Activated T-cell treated with anti-CD3 and anti-CD28 coated beads, Interleukin-2, amount 50 U/mL, for 4 hours (primary cell): ENCODE results near the gene CDK2AP2. TPM values are rescaled to one million over a fixed set of nuclear protein-coding genes. Genes with fewer than 3 reads are reported as not detected.
A peak's percentile ranks its signal among the peaks of the same experiment; 100 is the strongest.
"Not testable (repeated sequence)": the region's sequence is repeated elsewhere in the genome, so short reads cannot be mapped to it uniquely, and the experiment has no call there.

ENCODE experiments used
- ATAC-seq, 2 donors: fragments of 200-7000 bp; cut with Tn5 transposase; one replicate each; pipeline ENCODE4 v1.10.0; 2021
- DNase-seq: peaks from one replicate; pipeline ENCODE4 v3.0.0-alpha.2; 2020
- H3K27me3 Mint-ChIP-seq: one replicate; pipeline ENCODE4 v1.8.0; 2021; ENCODE audit warnings: low read depth, mixed read lengths
- H3K36me3 Mint-ChIP-seq: one replicate; pipeline ENCODE4 v1.8.0; 2022; ENCODE audit warnings: mixed read lengths; ENCODE audit not compliant: insufficient read depth
- H3K4me1 Mint-ChIP-seq: one replicate; pipeline ENCODE4 v1.8.0; 2021; ENCODE audit warnings: low read depth, mixed read lengths
- H3K4me3 Mint-ChIP-seq: one replicate; pipeline ENCODE4 v1.8.0; 2021; ENCODE audit warnings: mild to moderate bottlenecking, moderate library complexity, mixed read lengths
- H3K9me3 Mint-ChIP-seq: one replicate; pipeline ENCODE4 v1.8.0; 2021; ENCODE audit warnings: mixed read lengths
- total RNA-seq, 3 donors: library from RNA; stranded (reverse); gene quantifications; one replicate each; pipeline ENCODE4 v1.2.1, GENCODE V29; 2021

CDK2AP2 gene
- total RNA-seq, 3 donors from 2014 or later = 79.1 to 89.1 (median 86.2) TPM

GRCh38 chr11:67482275-67482826 lies 25.6 kb downstream of the CDK2AP2 start:
- peak; percentile 0 for ATAC-seq

DNA sequence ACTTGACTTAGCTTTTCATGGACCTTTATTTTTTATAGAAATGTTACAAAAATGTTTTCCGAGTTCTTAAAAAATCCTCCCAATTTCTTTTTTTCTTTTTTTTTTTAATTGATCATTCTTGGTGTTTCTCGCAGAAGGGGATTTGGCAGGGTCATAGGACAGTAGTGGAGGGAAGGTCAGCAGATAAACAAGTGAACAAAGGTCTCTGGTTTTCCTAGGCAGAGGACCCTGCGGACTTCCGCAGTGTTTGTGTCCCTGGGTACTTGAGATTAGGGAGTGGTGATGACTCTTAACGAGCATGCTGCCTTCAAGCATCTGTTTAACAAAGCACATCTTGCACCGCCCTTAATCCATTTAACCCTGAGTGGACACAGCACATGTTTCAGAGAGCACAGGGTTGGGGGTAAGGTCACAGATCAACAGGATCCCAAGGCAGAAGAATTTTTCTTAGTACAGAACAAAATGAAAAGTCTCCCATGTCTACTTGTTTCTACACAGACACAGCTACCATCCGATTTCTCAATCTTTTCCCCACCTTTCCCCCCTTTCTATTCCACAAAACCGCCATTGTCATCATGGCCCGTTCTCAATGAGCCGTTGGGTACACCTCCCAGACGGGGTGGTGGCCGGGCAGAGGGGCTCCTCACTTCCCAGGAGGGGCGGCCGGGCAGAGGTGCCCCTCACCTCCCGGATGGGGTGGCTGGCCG lies 30.5 kb downstream of the CDK2AP2 start:
- H3K9me3 Mint-ChIP-seq, H3K27me3 Mint-ChIP-seq, ATAC-seq: not testable (repeated sequence)

More at GRCh38 chr11:67482275-67482826, 25.6 kb downstream of the CDK2AP2 start:
- Mint-ChIP-seq H3K4me3 (peak overlapping the region; percentile 98), H3K9me3 (no peaks in the 10 kb centered on the region), H3K36me3 (peaks cover 9% of the 10 kb centered on the region), H3K27me3 (no peaks in the 10 kb centered on the region), H3K4me1 (peaks cover 46% of the 10 kb centered on the region)
- no peak for DNase-seq

GRCh38 chr11:67476692-67477091 lies 31.3 kb downstream of the CDK2AP2 start:
- not testable (repeated sequence) for ATAC-seq, H3K4me1 Mint-ChIP-seq, H3K27me3 Mint-ChIP-seq, DNase-seq, H3K36me3 Mint-ChIP-seq, H3K4me3 Mint-ChIP-seq, H3K9me3 Mint-ChIP-seq

More for the DNA sequence above, 30.5 kb downstream of the CDK2AP2 start:
- DNase-seq, H3K4me3 Mint-ChIP-seq, H3K4me1 Mint-ChIP-seq, H3K36me3 Mint-ChIP-seq: not testable (repeated sequence)

DNA sequence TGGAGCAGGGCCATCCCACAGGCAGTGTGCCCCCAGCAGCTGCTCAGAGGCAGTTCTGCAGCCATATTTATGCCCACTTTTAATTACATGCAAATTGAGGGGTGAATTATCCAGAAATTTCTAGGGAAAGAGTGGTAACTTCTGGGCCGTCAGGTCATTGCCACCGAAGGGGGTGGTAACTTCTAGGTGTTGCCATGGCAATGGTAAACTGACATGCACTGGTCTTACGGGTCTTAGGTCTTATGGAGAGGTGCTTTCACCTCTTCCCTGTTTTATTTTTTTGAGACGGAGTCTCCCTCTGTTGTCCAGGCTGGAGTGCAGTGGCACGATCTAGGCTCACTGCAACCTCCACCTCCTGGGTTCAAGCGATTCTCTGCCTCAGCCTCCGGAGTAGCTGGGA lies 35.1 kb downstream of the CDK2AP2 start:
- peaks cover 10% of the 10 kb centered on the region for H3K4me1 Mint-ChIP-seq
- no peak for ATAC-seq
- H3K9me3 Mint-ChIP-seq = no peaks in the 10 kb centered on the region
- DNase-seq = no peak
- H3K4me3 Mint-ChIP-seq = no peak overlapping the region
- no peaks in the 10 kb centered on the region for H3K27me3 Mint-ChIP-seq
- no peaks in the 10 kb centered on the region for H3K36me3 Mint-ChIP-seq

- H3K36me3 Mint-ChIP-seq = no peaks in the 10 kb centered on the region
- no peaks in the 10 kb centered on the region for H3K9me3 Mint-ChIP-seq
- H3K4me3 Mint-ChIP-seq = no peak overlapping the region
- ATAC-seq = no peak
- H3K27me3 Mint-ChIP-seq = no peaks in the 10 kb centered on the region
- H3K4me1 Mint-ChIP-seq = peaks cover 21% of the 10 kb centered on the region
- DNase-seq = no peak
These were observed 37.5 kb downstream of the CDK2AP2 start for GRCh38 chr11:67470337-67471002.

GRCh38 chr11:67469508-67469811 lies 38.5 kb downstream of the CDK2AP2 start:
- Mint-ChIP-seq H3K9me3 (no peaks in the 10 kb centered on the region), H3K4me1 (peaks cover 26% of the 10 kb centered on the region), H3K4me3 (peak overlapping the region; percentile 90), H3K27me3 (no peaks in the 10 kb centered on the region), H3K36me3 (no peaks in the 10 kb centered on the region)
- ATAC-seq = no peak
- no peak for DNase-seq

DNA sequence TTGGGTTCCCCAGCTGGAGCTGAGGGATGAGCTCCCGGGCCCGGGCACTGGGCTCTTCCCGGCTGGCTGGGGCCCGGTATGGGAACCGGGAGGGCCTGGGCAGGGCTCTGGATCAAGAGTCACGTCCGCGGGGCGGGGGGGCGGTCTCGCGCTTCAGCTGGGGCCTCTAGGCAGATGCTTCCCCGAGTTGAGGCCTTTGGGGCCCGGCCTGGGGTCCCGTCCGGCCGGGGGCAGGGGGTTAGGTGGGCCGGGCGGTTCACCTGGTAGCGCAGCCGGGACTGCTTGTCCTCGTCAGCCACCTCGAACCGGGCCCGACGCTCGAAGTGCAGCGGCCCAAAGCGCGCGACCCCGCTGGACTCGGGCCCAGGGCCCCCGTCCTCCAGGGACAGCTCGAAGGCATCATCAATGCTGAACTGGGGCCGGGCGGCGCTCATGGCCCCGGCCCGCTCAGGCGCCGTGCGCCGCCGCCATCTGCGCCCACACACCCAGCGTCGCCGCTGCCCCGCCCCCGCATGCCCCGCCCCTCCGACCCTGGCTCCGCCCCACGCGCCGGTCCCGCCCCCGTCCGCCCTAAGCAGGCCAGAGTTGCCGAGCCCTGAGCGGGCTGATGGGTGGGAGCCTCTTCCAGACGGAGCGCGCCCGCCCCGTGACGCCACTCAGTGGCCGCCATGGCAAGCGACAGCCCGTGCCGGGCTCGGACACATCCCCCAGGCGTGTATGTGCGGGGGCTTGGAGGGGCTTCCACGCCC lies 39.0 kb downstream of the CDK2AP2 start, which contains the start of gene TMEM134:
Gene TMEM134 (minus strand): TSS at position 493 of the 749 bp plus-strand sequence. CDS start 59 bp downstream, at position 434.
- peak; percentile 91 for DNase-seq
- Mint-ChIP-seq H3K27me3 (no peaks in the 10 kb centered on the region), H3K36me3 (no peaks in the 10 kb centered on the region), H3K9me3 (no peaks in the 10 kb centered on the region), H3K4me1 (peaks cover 30% of the 10 kb centered on the region), H3K4me3 (peak within 1 kb of the TSS; percentile 90)
- ATAC-seq = peak; percentile 83 to 85

DNA sequence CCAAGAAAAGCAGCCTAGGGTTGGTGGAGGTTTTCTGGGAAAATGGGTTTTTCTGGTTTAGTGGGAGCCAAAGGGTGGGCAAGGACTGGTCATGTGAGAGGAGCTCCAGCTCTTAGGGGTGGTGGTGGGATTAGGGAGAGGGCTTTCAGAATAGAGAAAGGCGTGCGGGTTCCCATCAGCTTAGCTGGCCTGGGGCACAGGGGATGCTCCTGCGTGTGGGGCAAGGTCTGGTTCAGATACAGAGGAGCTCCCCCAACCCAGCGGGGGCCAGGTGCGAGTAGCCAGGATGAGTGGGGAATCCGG lies 39.6 kb downstream of the CDK2AP2 start:
- Mint-ChIP-seq H3K9me3 (no peaks in the 10 kb centered on the region), H3K4me1 (peaks cover 30% of the 10 kb centered on the region), H3K36me3 (no peaks in the 10 kb centered on the region), H3K4me3 (peak overlapping the region; percentile 90), H3K27me3 (no peaks in the 10 kb centered on the region)
- ATAC-seq (peak; percentile 12 to 13), DNase-seq (no peak)

GRCh38 chr11:67468056-67468455 lies 39.9 kb downstream of the CDK2AP2 start:
- ATAC-seq (no peak), DNase-seq (no peak)
- H3K9me3 Mint-ChIP-seq = no peaks in the 10 kb centered on the region
- no peaks in the 10 kb centered on the region for H3K27me3 Mint-ChIP-seq
- peaks cover 30% of the 10 kb centered on the region for H3K4me1 Mint-ChIP-seq
- peak overlapping the region; percentile 90 for H3K4me3 Mint-ChIP-seq
- no peaks in the 10 kb centered on the region for H3K36me3 Mint-ChIP-seq

DNA sequence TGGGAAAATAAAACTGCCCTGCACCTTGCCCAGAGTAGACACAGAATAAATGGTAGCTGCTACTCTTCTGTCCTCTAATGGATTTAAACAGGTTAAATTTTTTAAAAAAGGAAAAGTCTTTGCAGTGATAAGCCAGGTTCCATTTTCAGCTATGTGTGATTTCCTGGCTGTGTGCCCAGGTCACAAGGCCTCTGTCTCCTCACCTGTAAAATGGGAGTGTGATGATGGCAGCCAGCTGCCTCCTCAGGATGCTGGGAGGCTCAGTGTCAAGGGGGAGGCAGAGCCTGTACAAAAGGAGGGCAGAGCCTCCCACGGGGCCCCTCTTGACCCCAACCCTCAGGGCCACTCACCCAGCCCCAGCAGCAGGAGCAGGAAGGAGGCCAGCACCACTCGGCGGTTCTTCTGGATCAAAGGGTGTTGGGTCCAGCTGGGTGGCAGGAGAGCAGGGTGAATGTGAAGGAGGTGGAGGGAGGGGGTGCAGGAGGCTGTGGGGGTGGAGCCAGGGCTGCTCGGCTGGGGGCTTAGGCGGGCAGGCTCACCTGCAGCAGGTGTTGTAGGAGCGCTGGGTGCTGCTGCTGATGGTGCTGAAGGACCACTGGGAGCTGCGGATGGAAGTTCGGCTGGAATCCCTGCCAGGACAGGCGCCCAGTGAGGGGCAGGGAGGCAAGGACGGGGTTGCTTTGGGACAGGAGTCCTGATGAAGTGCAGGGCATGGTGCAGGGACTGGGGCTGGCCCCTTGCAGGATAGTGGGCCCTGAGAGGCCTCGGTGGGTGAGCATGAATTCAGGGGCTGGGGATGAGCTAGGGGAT lies 40.8 kb downstream of the CDK2AP2 start:
- peak overlapping the region; percentile 90 for H3K4me3 Mint-ChIP-seq
- H3K27me3 Mint-ChIP-seq = no peaks in the 10 kb centered on the region
- DNase-seq (no peak), ATAC-seq (no peak)
- no peaks in the 10 kb centered on the region for H3K36me3 Mint-ChIP-seq
- peaks cover 30% of the 10 kb centered on the region for H3K4me1 Mint-ChIP-seq
- no peaks in the 10 kb centered on the region for H3K9me3 Mint-ChIP-seq

DNA sequence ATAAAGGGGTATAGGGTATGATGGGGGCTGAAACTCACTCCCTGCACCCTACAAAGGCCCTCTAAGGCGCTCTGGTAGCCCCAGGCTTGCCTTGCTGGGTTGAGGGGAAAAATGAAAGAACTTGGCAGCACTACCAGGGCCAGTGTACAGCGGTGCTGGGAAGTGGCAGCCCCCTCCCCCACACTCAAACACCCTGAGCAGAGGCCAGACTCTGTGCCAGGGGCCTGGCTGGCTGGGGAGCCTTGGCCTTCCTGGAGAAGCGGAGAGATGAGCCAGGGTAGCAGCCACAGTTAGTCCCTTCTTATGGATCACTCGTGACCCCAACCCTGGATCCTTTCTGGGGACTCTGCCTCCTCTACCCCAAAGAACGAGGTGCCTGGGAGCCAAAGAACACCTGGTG lies 41.6 kb downstream of the CDK2AP2 start:
- peaks cover 30% of the 10 kb centered on the region for H3K4me1 Mint-ChIP-seq
- no peak overlapping the region for H3K4me3 Mint-ChIP-seq
- H3K9me3 Mint-ChIP-seq = no peaks in the 10 kb centered on the region
- no peaks in the 10 kb centered on the region for H3K36me3 Mint-ChIP-seq
- ATAC-seq (no peak), DNase-seq (no peak)
- no peaks in the 10 kb centered on the region for H3K27me3 Mint-ChIP-seq

DNA sequence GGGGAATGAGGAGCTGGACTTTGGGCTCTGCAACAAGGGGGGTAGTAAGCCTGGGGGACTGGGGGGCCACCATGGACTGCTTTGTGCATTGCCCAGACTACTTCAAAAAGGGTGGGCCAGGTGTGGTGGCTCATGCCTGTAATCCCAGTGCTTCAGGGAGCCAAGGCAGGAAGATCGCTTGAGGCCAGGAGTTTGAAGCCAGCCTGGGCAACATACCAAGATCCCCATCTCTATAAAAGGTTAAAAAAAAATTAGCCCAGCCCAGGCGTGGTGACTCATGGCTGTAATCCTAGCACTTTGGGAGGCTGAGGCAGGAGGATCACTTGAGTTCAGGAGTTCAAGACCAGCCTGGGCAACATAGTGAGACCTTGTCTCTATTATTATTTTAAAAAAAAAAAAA lies 42.4 kb downstream of the CDK2AP2 start:
- not testable (repeated sequence) for H3K9me3 Mint-ChIP-seq, H3K27me3 Mint-ChIP-seq, DNase-seq, ATAC-seq, H3K36me3 Mint-ChIP-seq
- Mint-ChIP-seq H3K4me1 (peaks cover 30% of the 10 kb centered on the region), H3K4me3 (peak overlapping the region; percentile 86)

DNA sequence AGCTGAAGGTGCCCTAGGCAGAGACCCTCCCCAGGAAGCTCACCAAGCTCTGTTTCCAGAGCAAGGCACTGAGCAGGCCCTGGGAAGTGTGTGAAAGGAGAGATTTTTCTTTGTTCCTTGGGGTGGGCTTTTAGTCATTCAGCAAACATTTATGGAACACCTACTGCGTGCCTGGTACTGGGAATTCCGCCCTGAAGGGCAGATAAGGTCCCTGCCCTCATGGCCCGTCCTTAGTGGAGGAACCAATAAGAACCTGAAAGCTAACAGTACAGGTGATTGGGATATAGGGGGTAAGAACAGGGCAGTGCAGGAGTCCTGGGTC lies 42.8 kb downstream of the CDK2AP2 start:
- ATAC-seq = no peak
- DNase-seq = no peak
- no peaks in the 10 kb centered on the region for H3K27me3 Mint-ChIP-seq
- H3K36me3 Mint-ChIP-seq = no peaks in the 10 kb centered on the region
- no peaks in the 10 kb centered on the region for H3K9me3 Mint-ChIP-seq
- peaks cover 30% of the 10 kb centered on the region for H3K4me1 Mint-ChIP-seq
- H3K4me3 Mint-ChIP-seq = peak overlapping the region; percentile 86
